SJCRH30 (cell line): ENCODE measurements around the gene SLC18B1. TPM values are rescaled to one million over a fixed set of nuclear protein-coding genes. Genes with fewer than 3 reads are reported as not detected.
A peak's percentile ranks its signal among the peaks of the same experiment; 100 is the strongest.

ENCODE experiments used
- DNase-seq, 2 experiments: peaks; one replicate each; pipeline ENCODE4 v3.0.0-alpha.2; 2015 to 2020
- H3K27ac ChIP-seq: fragments of 250-450 bp; sonication (Bioruptor Pico); 2 replicates; pipeline ENCODE4 v1.5.1; 2020; ENCODE audit warnings: mild to moderate bottlenecking, moderate library complexity
- H3K27me3 ChIP-seq: fragments of 250-450 bp; sonication (Bioruptor Pico); 2 replicates; pipeline ENCODE4 v1.5.1; 2020; ENCODE audit warnings: mild to moderate bottlenecking, moderate library complexity
- H3K36me3 ChIP-seq: fragments of 250-450 bp; sonication (Bioruptor Pico); 2 replicates; pipeline ENCODE4 v1.5.1; 2020; ENCODE audit warnings: mild to moderate bottlenecking, moderate library complexity
- H3K4me1 ChIP-seq: fragments of 250-450 bp; sonication (Bioruptor Pico); 2 replicates; pipeline ENCODE4 v1.5.1; 2020; ENCODE audit warnings: mild to moderate bottlenecking, moderate library complexity
- H3K4me3 ChIP-seq: fragments of 250-450 bp; sonication (Bioruptor Pico); 2 replicates; pipeline ENCODE4 v1.5.1; 2020; ENCODE audit warnings: mild to moderate bottlenecking, moderate library complexity
- H3K9me3 ChIP-seq: fragments of 250-450 bp; sonication (Bioruptor Pico); replicated peaks from 2 replicates; pipeline ENCODE4 v1.5.1; 2020; ENCODE audit warnings: mild to moderate bottlenecking, moderate library complexity
- total RNA-seq: library from RNA; depleted of rRNA; stranded (reverse); fragments of >200 nt; shearing (Covaris generic); gene quantifications from 2 replicates; pipeline ENCODE4 v1.2.3, GENCODE V29; 2014

SLC18B1 gene
- total RNA-seq, 1 experiment from 2014 or later, result 15.2 TPM

DNA sequence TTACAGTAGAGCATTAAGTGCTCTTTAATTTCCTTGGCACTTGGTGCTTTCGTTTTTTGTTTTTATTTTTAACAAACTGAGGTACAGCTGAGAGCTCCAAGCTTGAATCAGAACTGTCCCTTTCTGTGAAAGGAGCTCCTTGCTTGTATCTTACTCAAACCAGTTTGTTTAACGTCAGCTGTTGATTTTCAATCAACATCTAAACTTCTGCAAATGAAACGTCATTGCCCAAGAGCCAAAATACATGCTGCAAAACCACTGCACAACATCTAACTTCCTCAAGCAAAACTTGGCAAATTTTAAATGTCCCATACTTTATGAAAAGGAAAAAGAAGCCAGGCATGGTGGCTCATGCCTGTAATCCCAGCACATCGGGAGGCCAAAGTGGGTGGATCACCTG lies 55.9 kb downstream of the SLC18B1 start:
- DNase-seq, result no peak
- no peaks in the 10 kb centered on the region for H3K36me3 ChIP-seq
- no peak overlapping the region for H3K27ac ChIP-seq

DNA sequence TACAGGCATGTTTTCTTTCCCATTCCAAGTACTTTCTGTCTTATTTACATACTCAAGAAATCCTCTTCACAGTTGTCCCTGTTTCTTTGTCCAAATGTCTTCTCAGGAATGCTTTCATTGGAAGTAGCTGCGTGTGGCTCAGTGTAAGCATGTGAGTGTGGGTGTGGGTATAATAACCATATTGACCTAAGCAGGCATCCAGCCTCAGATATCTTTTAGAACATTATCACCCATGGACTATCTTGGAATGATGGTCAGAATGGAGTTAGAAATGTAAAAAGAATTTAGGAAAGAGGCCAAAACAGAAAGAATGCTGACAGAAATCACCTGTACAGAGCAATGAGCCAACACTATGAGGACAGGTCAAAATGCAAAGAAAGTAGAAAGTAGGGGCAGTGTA lies 57.2 kb downstream of the SLC18B1 start:
- no peak overlapping the region for H3K4me3 ChIP-seq
- no peaks in the 10 kb centered on the region for H3K9me3 ChIP-seq
- DNase-seq, result no peak
- H3K36me3 ChIP-seq, result no peaks in the 10 kb centered on the region
- no peaks in the 10 kb centered on the region for H3K4me1 ChIP-seq
- peaks cover 7% of the 10 kb centered on the region for H3K27me3 ChIP-seq
- no peak overlapping the region for H3K27ac ChIP-seq

More for the DNA sequence above, 55.9 kb downstream of the SLC18B1 start:
- Histone ChIP-seq H3K4me3 (no peak overlapping the region), H3K9me3 (no peaks in the 10 kb centered on the region), H3K4me1 (no peaks in the 10 kb centered on the region), H3K27me3 (peaks cover 7% of the 10 kb centered on the region; the same call in 1 of the 2 replicates)

DNA sequence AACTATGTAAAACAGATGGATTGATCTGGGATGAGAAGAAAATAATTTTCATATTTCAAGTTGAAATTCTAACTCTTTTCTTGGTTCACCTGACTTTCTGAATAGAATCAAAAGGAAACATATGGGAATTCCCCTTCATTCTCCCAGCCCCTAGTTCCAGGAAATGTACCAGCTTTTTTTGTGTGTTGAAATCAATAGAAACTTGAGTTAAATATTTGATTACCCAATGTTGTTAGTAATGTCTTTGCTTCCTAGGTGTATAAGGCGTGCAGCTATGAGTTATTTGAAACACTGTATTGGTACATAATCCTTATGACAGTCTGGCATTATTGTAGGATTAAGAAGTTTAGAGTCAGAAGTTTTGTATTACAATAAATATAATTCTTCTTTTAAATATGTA lies 62.2 kb downstream of the SLC18B1 start:
- H3K36me3 ChIP-seq, result no peaks in the 10 kb centered on the region
- peaks cover 10% of the 10 kb centered on the region for H3K27me3 ChIP-seq
- no peaks in the 10 kb centered on the region for H3K4me1 ChIP-seq
- no peak overlapping the region for H3K27ac ChIP-seq
- H3K9me3 ChIP-seq, result no peaks in the 10 kb centered on the region
- DNase-seq, result no peak
- no peak overlapping the region for H3K4me3 ChIP-seq

DNA sequence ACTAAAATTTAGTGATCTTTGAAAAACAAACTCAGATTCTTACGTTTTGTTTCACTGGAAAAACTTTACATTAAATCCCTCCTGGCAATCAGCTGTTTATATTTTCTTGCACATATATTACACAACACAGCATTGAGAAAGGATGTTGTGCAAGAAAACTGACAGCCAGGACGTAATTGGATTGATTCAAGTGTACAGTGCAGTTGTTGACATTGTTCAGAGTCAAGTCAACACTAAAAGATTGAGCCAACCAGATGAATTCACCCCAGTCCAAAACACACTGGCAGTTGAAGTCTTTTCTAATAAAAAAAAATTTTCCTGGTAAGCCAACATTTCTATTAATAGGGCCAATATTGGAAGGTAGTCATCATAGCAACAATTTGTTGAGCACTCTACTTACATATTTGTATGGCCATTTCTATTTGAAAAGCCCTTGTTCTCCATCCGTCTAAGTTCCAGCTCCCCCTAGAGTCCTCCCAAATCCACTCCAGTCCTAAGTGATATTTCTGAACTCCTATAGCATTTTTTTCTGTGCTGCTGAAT lies 63.7 kb downstream of the SLC18B1 start:
- H3K27me3 ChIP-seq, result peaks cover 10% of the 10 kb centered on the region
- H3K36me3 ChIP-seq, result no peaks in the 10 kb centered on the region
- no peaks in the 10 kb centered on the region for H3K4me1 ChIP-seq
- H3K4me3 ChIP-seq, result no peak overlapping the region
- H3K27ac ChIP-seq, result no peak overlapping the region
- DNase-seq, result peak in 1 of 2 experiments; percentile 9
- H3K9me3 ChIP-seq, result no peaks in the 10 kb centered on the region

- no peak overlapping the region for H3K4me3 ChIP-seq
- no peak for DNase-seq
- no peaks in the 10 kb centered on the region for H3K9me3 ChIP-seq
- no peaks in the 10 kb centered on the region for H3K36me3 ChIP-seq
- peaks cover 10% of the 10 kb centered on the region for H3K27me3 ChIP-seq
- H3K27ac ChIP-seq, result no peak overlapping the region
- H3K4me1 ChIP-seq, result no peaks in the 10 kb centered on the region
These were observed 64.6 kb downstream of the SLC18B1 start for GRCh38 chr6:132733814-132734213.

GRCh38 chr6:132733283-132733682 lies 65.2 kb downstream of the SLC18B1 start:
- no peaks in the 10 kb centered on the region for H3K4me1 ChIP-seq

DNA sequence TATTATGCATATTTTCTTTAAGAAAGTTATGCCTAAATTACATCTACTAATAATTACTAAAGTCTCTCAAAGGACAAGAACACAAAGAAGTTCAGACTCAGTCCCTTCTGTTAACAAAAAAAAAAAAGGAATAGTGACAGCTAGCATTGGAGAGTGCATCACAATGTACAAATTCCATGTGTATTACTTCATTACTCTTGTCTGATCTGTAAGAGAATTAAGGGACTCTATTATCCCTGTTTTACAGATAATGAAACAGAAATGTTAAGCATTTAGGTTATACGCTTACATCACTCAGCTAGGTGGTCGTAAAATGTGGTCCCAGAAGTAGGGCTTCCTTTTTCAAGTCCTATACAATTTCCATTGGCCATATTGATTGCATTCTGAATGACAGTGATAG lies 67.4 kb downstream of the SLC18B1 start:
- DNase-seq, result no peak
- Histone ChIP-seq H3K4me3 (no peak overlapping the region), H3K36me3 (no peaks in the 10 kb centered on the region), H3K9me3 (no peaks in the 10 kb centered on the region), H3K27ac (no peak overlapping the region), H3K4me1 (no peaks in the 10 kb centered on the region), H3K27me3 (0 out of 2 replicates have a peak, but pooled peaks cover 4% of the 10 kb centered on the region)

More at GRCh38 chr6:132733283-132733682, 65.2 kb downstream of the SLC18B1 start:
- H3K9me3 ChIP-seq, result no peaks in the 10 kb centered on the region
- DNase-seq, result no peak
- H3K4me3 ChIP-seq, result no peak overlapping the region
- H3K27me3 ChIP-seq, result peaks cover 5% of the 10 kb centered on the region
- no peaks in the 10 kb centered on the region for H3K36me3 ChIP-seq
- H3K27ac ChIP-seq, result no peak overlapping the region

DNA sequence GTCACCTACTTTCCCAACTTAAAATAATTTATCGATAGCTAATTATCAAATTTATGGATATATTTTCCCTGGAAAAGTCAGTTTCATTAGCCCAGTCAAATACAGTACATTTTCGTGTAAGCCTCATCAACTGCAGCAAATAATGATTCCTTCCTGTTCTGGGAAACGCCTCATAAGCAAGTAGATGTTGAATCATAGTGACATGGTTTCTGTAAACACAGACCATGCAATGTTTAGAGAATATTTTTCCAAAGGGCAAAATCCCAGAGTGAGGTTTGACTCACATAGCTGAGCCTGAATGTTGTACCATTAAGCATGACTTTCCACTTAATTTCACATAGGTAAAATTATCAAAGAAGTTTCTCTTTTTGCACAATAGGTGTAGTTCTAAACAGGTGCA lies 67.9 kb downstream of the SLC18B1 start:
- Histone ChIP-seq H3K27me3 (0 out of 2 replicates have a peak, but pooled peaks cover 3% of the 10 kb centered on the region), H3K36me3 (no peaks in the 10 kb centered on the region), H3K9me3 (no peaks in the 10 kb centered on the region), H3K4me3 (no peak overlapping the region), H3K27ac (no peak overlapping the region), H3K4me1 (no peaks in the 10 kb centered on the region)
- DNase-seq, result no peak

DNA sequence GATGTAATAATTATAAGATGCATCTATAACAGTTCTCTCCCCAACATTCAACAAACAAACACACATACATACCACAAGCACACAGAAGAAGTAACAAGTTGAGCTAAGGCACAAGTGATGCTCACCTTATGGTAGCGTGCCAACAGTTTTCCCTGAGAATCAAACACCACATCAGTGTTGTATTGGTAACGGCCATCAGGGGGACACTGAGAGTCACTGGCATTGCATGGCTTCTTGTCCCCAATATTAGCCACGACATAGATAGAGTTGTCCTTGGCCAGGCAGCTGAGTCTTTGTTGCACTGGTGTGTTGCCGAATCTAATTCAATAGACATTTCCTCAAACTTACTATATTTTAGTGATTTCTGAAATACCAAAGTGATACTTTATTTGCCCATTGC lies 69.8 kb downstream of the SLC18B1 start:
- no peaks in the 10 kb centered on the region for H3K27me3 ChIP-seq
- no peaks in the 10 kb centered on the region for H3K9me3 ChIP-seq
- peak in 1 of 2 experiments; percentile 8 for DNase-seq
- H3K27ac ChIP-seq, result no peak overlapping the region
- no peak overlapping the region for H3K4me3 ChIP-seq
- no peaks in the 10 kb centered on the region for H3K36me3 ChIP-seq
- H3K4me1 ChIP-seq, result no peaks in the 10 kb centered on the region

DNA sequence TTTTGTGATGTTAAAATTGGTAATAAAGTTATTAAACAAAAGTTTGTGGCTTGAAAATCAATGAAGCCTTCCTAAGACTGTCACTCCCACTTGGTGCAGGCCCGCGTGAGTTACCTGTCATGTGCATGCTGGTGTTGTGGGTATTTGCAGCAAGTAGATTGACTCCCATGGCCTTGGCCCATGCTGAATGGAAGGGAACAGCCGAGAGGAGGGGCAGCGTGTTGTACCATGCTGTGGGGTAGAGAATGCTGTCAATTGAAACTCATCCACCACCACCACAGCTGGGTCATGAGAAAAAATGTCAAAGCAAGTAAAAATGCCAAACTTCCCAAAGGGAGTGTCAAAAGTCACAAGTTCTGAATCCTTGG lies 71.8 kb downstream of the SLC18B1 start:
- H3K4me1 ChIP-seq, result no peaks in the 10 kb centered on the region
- no peak for DNase-seq
- H3K9me3 ChIP-seq, result no peaks in the 10 kb centered on the region
- no peaks in the 10 kb centered on the region for H3K36me3 ChIP-seq
- no peak overlapping the region for H3K4me3 ChIP-seq
- no peak overlapping the region for H3K27ac ChIP-seq
- no peaks in the 10 kb centered on the region for H3K27me3 ChIP-seq

GRCh38 chr6:132725947-132726607 lies 72.4 kb downstream of the SLC18B1 start:
- Histone ChIP-seq H3K27ac (no peak overlapping the region), H3K27me3 (no peaks in the 10 kb centered on the region), H3K36me3 (no peaks in the 10 kb centered on the region), H3K9me3 (no peaks in the 10 kb centered on the region), H3K4me3 (no peak overlapping the region), H3K4me1 (no peaks in the 10 kb centered on the region)
- no peak for DNase-seq

DNA sequence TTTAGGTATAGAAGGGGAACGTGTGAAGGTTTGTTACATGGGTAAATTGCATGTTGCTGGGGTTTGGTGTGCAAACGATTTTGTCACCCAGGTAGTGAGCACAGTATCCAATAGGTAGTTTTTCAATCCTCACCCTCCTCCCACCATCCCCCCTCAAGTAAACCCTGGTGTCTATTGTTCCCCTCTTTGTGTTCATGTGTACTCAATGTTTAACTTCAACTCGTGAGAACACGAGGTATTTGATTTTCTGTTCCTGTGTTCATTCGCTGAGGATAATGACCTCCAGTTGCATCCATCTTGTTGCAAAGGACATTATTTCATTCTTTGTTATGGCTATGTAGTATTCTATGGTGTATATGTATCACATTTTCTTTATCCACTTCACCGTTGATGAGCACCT lies 73.0 kb downstream of the SLC18B1 start:
- Histone ChIP-seq H3K9me3 (no peaks in the 10 kb centered on the region), H3K4me3 (no peak overlapping the region), H3K4me1 (no peaks in the 10 kb centered on the region), H3K27ac (no peak overlapping the region), H3K36me3 (no peaks in the 10 kb centered on the region), H3K27me3 (no peaks in the 10 kb centered on the region)
- DNase-seq, result no peak

DNA sequence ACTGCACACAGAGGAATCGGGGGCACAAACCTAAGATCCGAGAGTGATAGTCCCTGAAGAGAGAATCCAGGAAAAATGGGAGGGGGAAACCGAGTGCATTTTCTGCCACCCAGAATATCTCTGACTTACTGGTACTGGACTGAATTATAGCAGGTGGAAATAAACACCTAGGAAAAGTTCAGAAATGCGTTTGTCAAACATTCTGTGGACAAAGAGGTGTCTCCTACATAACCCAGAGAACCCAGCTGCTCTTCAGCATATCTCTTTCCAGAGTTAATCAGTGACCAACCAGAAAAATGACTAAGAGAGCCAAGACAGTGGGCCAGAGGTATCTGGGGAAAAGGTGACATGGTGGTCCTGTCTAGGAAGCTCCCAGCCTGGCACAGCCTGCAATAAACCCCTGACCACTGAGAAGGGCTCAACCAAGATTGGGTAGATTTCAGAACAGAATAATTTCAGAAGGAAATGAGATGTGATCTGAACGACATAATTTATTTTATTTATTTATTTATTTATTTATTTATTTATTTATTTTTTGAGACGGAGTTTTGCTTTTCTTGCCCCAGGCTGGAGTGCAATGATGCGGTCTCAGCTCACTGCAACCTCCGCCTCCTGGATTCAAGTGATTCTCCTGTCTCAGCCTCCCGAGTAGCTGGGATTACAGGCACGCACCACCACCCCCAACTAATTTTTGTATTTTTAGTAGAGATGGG lies 78.5 kb downstream of the SLC18B1 start:
- H3K9me3 ChIP-seq, result no peaks in the 10 kb centered on the region
- H3K4me3 ChIP-seq, result no peak overlapping the region
- DNase-seq, result no peak
- no peaks in the 10 kb centered on the region for H3K27me3 ChIP-seq
- H3K27ac ChIP-seq, result no peak overlapping the region
- H3K4me1 ChIP-seq, result no peaks in the 10 kb centered on the region
- H3K36me3 ChIP-seq, result no peaks in the 10 kb centered on the region
